NCI-H2227 (cell line): ENCODE measurements around the gene TACSTD2.
A peak's percentile ranks its signal among the peaks of the same experiment; 100 is the strongest.
"Not testable (repeated sequence)": the region's sequence is repeated elsewhere in the genome, so short reads cannot be mapped to it uniquely, and the experiment has no call there.

Experiments
- DNase-seq: peaks from one replicate; lab custom pipeline; 2025; ENCODE audit not compliant: unreplicated experiment; lab: John Stamatoyannopoulos, UW

Gene TACSTD2

DNA sequence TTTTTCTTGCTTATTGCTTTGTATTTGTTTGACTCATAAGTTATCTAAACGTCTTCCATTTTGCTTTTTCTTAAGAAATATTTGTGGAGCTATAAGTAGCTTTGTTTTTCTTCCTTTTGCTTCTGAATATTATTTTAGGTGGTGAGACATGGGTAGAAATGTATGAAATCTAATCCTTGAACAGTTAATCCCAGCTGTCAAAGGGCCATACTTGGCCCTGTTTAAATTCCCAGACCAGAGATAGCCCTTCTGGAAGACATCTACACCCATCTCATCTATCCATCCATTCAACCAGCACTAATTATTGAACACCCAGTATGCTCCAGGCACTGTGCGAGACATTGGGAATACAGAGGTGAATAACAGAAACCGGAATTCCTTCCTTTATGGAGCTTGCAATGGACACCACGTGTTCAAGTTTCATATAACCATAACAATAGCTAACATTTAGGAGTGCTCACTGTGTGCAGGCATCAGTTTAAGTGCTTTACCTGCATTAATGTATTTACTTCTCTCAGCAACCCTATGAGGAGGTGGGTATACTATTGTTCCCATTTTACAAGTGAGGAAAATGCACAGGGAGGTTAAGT lies 8.7 kb downstream of the TACSTD2 start:
- no peak for DNase-seq

- no peak for DNase-seq
Observed at GRCh38 chr1:58566339-58566738, 10.7 kb downstream of the TACSTD2 start.

DNA sequence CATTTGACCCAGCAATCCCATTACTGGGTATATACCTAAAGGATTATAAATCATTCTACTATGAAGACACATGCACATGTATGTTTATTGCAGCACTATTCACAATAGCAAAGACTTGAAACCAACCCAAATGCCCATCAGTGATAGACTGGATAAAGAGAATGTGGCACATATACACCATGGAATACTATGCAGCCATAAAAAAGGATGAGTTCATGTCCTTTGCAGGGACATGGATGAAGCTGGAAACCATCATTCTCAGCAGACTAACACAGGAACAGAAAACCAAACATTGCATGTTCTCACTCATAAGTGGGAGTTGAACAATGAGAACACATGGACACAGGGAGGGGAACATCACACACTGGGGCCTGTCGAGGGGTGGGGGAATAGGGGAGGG lies 13.3 kb downstream of the TACSTD2 start:
- not testable (repeated sequence) for DNase-seq

DNA sequence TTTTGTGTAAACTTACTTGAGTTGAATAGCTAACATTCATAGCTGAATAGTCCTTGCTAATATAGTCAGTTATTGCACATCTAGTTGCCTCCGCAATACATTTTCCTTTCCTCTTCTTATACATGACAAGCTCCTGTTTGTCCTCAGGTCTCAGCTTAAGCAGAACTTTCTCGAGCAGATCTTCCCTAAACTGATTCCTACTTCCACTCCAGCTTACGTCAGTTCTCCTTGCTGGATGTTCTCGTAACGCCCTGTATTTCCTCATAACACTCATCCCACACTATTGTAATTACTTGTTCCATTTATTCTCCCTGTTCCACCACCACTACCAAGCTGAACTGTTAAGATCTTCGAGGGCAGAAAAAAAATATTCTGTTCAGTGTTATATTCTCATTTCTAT lies 15.4 kb downstream of the TACSTD2 start:
- DNase-seq = no peak

DNA sequence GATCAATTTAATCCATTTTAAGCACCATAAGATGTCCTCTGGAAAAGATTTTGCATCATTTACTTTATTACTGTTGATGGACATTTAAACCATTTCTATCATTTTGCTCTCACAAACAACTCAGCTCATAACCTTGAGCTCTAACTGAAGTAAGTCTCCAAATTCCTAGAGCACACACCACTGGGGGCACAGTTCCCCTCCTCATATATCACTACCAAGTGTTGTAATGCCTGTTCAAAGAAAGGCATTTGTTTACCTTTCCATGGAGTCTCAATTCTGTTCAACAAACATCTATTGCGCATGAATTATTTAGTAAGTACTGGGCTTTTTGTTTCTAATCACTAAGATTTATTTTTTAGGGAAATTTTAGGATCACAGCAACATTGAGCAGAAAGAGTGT lies 21.7 kb downstream of the TACSTD2 start:
- DNase-seq = no peak

- no peak for DNase-seq
Observed at GRCh38 chr1:58551186-58552140, 25.6 kb downstream of the TACSTD2 start.

GRCh38 chr1:58549291-58549690 lies 27.8 kb downstream of the TACSTD2 start:
- DNase-seq = not testable (repeated sequence)

DNA sequence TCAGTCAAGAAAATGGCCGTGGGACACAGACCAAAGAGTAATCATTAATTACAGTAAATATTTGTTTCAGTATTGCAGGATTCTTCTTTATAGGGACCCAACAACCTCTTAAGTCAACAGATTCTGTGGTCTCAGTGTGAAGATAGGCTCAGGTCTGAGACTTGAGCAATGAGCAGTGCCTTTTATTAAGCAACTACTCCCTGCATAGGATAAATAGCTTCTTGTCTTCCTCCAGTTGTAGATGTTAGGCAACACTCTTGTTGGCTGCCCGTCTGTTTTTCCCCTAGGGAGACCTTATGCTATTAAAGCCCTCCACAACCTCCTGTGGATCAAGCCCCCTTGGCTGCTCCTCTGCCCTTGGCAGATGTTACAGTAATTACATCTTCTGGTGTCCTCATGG lies 28.7 kb downstream of the TACSTD2 start:
- no peak for DNase-seq

GRCh38 chr1:58546520-58547308 lies 30.3 kb downstream of the TACSTD2 start, which contains the start of gene OMA1:
Gene OMA1, minus strand, starts transcription at chr1:58546726. Its CDS starts 7,432 bp downstream, at chr1:58539294.
- DNase-seq = peak; percentile 98

GRCh38 chr1:58545591-58546519 lies 31.2 kb downstream of the TACSTD2 start:
- peak; percentile 59 for DNase-seq

DNA sequence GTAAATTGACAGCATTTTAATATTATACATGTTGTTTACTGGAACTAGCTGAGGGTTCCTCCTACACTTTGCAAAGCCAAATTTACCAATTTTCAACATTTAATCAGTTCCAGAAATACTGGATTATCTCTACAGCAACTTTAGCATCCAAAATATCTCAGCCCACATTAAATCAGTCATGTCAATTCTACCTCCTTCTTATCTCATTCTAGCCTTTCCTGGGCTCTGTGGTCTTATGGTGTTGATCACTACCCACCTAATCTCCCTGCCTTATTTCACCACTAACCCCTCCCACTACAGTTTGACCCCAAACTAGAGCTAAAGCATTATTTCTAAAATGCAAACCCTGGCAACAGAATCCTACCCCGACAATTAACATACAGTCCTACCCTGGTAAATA lies 33.8 kb downstream of the TACSTD2 start:
- no peak for DNase-seq

DNA sequence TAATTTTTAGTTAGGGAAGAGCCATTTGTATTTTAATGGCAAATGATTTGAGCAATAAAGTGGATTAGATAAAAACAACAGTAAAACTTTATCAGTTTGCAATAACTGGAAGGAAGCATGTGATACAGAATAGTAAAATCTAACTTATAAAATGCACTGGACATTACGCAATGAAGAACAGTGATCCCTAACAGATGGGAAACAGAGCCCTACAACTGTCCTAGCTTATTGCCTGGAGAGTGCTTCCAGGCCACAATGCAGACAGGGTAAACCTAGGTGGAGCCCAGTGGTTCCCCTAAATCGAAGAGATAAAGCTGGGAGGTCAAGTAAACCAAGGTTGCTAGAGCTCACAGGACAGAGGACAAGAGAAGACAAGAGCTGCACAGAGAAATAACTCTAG lies 37.5 kb downstream of the TACSTD2 start:
- no peak for DNase-seq

- DNase-seq = no peak
Observed at GRCh38 chr1:58538821-58539220, 38.2 kb downstream of the TACSTD2 start.

GRCh38 chr1:58531842-58532241 lies 45.2 kb downstream of the TACSTD2 start:
- not testable (repeated sequence) for DNase-seq

- DNase-seq = no peak
Observed at GRCh38 chr1:58529284-58529683, 47.8 kb downstream of the TACSTD2 start.

DNA sequence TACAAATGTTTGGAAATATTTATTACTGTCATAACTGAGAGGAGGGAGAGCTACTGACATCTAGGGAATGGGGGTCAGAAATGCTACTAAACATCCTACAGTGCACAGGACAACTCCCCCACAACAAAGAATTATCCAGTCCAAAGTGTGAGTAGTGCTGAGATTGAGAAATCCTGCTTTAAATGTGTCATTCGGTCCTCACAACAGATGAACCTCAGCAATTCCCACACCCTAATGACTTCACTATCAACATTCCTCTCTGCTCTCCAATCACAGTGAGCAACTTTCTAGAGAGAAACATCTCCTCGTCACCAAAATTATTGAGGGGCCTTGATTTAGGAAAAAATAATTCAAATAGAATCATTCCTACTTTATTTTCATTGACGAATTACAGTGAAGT lies 48.5 kb downstream of the TACSTD2 start:
- DNase-seq = no peak
